GM12872 (cell line): ENCODE data around the gene RNF152.

Source experiments
- CTCF ChIP-seq: IDR thresholded peaks from 3 replicates; pipeline ENCODE4 v1.5.1; 2011; ENCODE audit warnings: low read depth, mild to moderate bottlenecking, low read length, moderate library complexity; ENCODE audit not compliant: insufficient read depth

Gene RNF152

GRCh38 chr18:61851940-61852451, 40.8 kb downstream of the RNF152 start:
- no peak for TF ChIP-seq CTCF

GRCh38 chr18:61851279-61851678, 41.5 kb downstream of the RNF152 start:
- no peak for TF ChIP-seq CTCF

GRCh38 chr18:61850756-61851155, 42.1 kb downstream of the RNF152 start:
- no peak for TF ChIP-seq CTCF

- TF ChIP-seq CTCF, result no peak
These were observed 45.5 kb downstream of the RNF152 start for GRCh38 chr18:61847164-61847791.

GRCh38 chr18:61845197-61845596, 47.6 kb downstream of the RNF152 start:
- no peak for TF ChIP-seq CTCF

GRCh38 chr18:61844726-61845125, 48.1 kb downstream of the RNF152 start:
- no peak for TF ChIP-seq CTCF

GRCh38 chr18:61842146-61842545, 50.7 kb downstream of the RNF152 start:
- no peak for TF ChIP-seq CTCF
